Measurements from ENCODE around the gene FOSL2. TPM values are rescaled to one million over a fixed set of nuclear protein-coding genes. Genes with fewer than 3 reads are reported as not detected.

Gene FOSL2
- total and polyA plus RNA-seq, 10 of the 15 experiments (the other 5 are each of a cell fraction or from before 2014, with no cell fraction given), result 0.05 to 1.3 (median 0.34) TPM

GRCh38 chr2:28390241-28390745, 2.4 kb upstream of the FOSL2 start (continued):
- TF ChIP-seq FOXM1 (IDR thresholded peaks at IDR 0.05; ENCODE audit: low read depth, low read length) (no peak), CREB1 (IDR thresholded peaks at IDR 0.05; ENCODE audit: low read depth) (no peak), NBN (IDR thresholded peaks at IDR 0.05) (no peak), CHD1 (IDR thresholded peaks at IDR 0.05; ENCODE audit: low read depth, low read length) (no peak), HDGF (IDR thresholded peaks at IDR 0.05) (no peak), SIN3A (IDR thresholded peaks at IDR 0.05; ENCODE audit: low read depth, low read length) (no peak), SIX5 (IDR thresholded peaks at IDR 0.05; ENCODE audit: low read depth, low read length, severe bottlenecking) (no peak), GABPA (IDR thresholded peaks at IDR 0.05; ENCODE audit: low read depth) (no peak), ZNF687 (IDR thresholded peaks at IDR 0.05) (0 out of 2 replicates have a peak, but pooled peaks have one; percentile 11), BACH1 (IDR thresholded peaks at IDR 0.05; ENCODE audit: borderline replicate concordance) (0 out of 2 replicates have a peak, but pooled peaks have one; percentile 39), RBBP5 (conservative IDR thresholded peaks at IDR 0.05) (0 out of 2 replicates have a peak, but pooled peaks have one; percentile 62), REST (IDR thresholded peaks at IDR 0.05; ENCODE audit: low read depth, low read length) (no peak), STAT1 (conservative IDR thresholded peaks at IDR 0.05) (peak; percentile 62; the same call in 1 of the 2 replicates), SKIL (IDR thresholded peaks at IDR 0.05; ENCODE audit: low read depth, poor library complexity, severe bottlenecking) (no peak)
- TF ChIP-seq, protein P1, sequence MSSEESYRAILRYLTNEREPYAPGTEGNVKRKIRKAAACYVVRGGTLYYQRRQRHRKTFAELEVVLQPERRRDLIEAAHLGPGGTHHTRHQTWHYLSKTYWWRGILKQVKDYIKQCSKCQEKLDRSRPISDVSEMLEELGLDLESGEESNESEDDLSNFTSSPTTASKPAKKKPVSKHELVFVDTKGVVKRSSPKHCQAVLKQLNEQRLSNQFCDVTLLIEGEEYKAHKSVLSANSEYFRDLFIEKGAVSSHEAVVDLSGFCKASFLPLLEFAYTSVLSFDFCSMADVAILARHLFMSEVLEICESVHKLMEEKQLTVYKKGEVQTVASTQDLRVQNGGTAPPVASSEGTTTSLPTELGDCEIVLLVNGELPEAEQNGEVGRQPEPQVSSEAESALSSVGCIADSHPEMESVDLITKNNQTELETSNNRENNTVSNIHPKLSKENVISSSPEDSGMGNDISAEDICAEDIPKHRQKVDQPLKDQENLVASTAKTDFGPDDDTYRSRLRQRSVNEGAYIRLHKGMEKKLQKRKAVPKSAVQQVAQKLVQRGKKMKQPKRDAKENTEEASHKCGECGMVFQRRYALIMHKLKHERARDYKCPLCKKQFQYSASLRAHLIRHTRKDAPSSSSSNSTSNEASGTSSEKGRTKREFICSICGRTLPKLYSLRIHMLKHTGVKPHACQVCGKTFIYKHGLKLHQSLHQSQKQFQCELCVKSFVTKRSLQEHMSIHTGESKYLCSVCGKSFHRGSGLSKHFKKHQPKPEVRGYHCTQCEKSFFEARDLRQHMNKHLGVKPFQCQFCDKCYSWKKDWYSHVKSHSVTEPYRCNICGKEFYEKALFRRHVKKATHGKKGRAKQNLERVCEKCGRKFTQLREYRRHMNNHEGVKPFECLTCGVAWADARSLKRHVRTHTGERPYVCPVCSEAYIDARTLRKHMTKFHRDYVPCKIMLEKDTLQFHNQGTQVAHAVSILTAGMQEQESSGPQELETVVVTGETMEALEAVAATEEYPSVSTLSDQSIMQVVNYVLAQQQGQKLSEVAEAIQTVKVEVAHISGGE (CRISPR knock-in tag; IDR thresholded peaks at IDR 0.05), result no peak

All from GM12878 (cell line).